Neural cell (in vitro differentiated cells): ENCODE data around the gene THOP1.

Experiments
- CTCF ChIP-seq: fragments of 450-650 bp; IDR thresholded peaks from 2 replicates; pipeline ENCODE4 v1.5.1; 2014; ENCODE audit warnings: antibody characterized with exemption, mild to moderate bottlenecking, moderate library complexity; ENCODE audit not compliant: poor library complexity, severe bottlenecking
- EP300 ChIP-seq: fragments of 450-650 bp; conservative IDR thresholded peaks from 2 replicates; pipeline ENCODE4 v1.6.1; 2014; ENCODE audit warnings: antibody characterized with exemption, mild to moderate bottlenecking, moderate library complexity; ENCODE audit not compliant: poor library complexity, severe bottlenecking
- EZH2 ChIP-seq: fragments of 200-600, 300-800 bp; shearing (Covaris generic), sonication (generic); IDR thresholded peaks from 2 replicates; pipeline ENCODE4 v1.6.1; 2014; ENCODE audit warnings: antibody characterized with exemption, low read length, borderline replicate concordance, mild to moderate bottlenecking; ENCODE audit not compliant: insufficient read depth, poor library complexity, severe bottlenecking
- POLR2AphosphoS5 ChIP-seq: IDR thresholded peaks from 2 replicates; pipeline ENCODE4 v1.6.1; 2012
- RAD21 ChIP-seq: fragments of 450-650 bp; conservative IDR thresholded peaks from 2 replicates; pipeline ENCODE4 v1.6.1; 2014; ENCODE audit warnings: antibody characterized with exemption, mild to moderate bottlenecking, moderate library complexity
- REST ChIP-seq: IDR thresholded peaks from 2 replicates; pipeline ENCODE4 v1.6.1; 2012; ENCODE audit warnings: borderline replicate concordance
- TAF1 ChIP-seq: IDR thresholded peaks from 2 replicates; pipeline ENCODE4 v1.6.1; 2012; ENCODE audit warnings: low read depth

GRCh38 chr19:2799273-2800020 is 14.1 kb downstream of the THOP1 start:
- no peak for TF ChIP-seq REST
- TF ChIP-seq CTCF: no peak
- no peak for TF ChIP-seq POLR2AphosphoS5
- no peak for TF ChIP-seq RAD21
- TF ChIP-seq EZH2: no peak
- no peak for TF ChIP-seq TAF1
- TF ChIP-seq EP300: no peak
